ENCODE measurements around the gene ANAPC15. TPM values are rescaled to one million over a fixed set of nuclear protein-coding genes. Genes with fewer than 3 reads are reported as not detected.
A peak's percentile ranks its signal among the peaks of the same experiment; 100 is the strongest.

ANAPC15 gene
- total and polyA plus RNA-seq, 9 of the 15 experiments (the other 6 are each of a cell fraction or from before 2014, with no cell fraction given): 53.0 to 254 (median 75.7) TPM

DNA sequence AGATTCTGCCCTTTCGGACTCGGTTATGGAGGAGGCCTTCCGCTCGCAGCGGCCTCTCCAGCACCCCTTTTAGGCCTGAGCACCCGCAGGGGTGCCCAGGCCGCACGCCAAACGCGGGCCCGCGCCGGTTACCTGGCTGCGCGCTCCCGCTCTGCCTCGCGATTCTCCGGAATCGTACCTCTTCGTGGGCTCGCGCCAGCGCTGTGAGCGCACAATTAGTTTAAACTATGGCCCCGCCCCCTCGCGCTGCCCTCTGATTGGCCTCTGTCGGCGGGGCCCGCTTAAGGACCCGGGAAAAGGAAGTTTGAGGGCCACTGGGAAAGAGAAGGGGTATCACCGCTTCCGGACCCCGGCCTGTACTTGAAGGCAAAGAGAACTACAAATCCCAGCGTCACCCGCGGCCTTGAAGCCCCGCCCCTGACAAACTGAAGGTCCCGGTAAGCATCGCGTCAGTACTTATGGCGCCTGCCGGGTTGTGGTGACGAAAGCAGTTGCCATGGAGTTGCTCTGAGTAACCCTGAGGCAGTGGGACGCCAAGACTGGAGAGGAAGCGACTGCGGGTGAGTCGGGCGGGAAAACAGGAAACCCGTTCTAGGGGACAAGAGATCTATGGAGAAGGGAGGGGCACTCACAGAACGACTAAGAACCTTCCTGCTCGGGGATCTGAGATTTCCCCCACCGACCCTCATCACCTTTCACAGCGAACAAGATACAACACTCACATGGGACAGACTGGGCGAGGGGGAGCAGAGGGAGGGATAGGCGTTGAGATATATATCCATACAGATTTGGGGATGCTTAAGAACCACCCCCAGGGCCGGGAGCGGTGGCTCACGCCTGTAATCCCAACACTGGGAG, 31.9 kb downstream of the ANAPC15 start, which contains the start of the genes LRRC51 and NUMA1 (continued):
- peak; percentile 75; the same call in 1 of the 2 replicates for TF ChIP-seq TFAP4 (CRISPR knock-in tag; IDR thresholded peaks at IDR 0.05; ENCODE audit: borderline replicate concordance)
- TF ChIP-seq GTF2F1 (IDR thresholded peaks at IDR 0.05; ENCODE audit: low read depth, low read length): 0 out of 2 replicates have a peak, but pooled peaks have one; percentile 33
- TF ChIP-seq IFI16 (CRISPR knock-in tag; IDR thresholded peaks at IDR 0.05): no peak
- no peak for TF ChIP-seq ZSCAN32 (CRISPR knock-in tag; IDR thresholded peaks at IDR 0.05)
- TF ChIP-seq, protein P1, sequence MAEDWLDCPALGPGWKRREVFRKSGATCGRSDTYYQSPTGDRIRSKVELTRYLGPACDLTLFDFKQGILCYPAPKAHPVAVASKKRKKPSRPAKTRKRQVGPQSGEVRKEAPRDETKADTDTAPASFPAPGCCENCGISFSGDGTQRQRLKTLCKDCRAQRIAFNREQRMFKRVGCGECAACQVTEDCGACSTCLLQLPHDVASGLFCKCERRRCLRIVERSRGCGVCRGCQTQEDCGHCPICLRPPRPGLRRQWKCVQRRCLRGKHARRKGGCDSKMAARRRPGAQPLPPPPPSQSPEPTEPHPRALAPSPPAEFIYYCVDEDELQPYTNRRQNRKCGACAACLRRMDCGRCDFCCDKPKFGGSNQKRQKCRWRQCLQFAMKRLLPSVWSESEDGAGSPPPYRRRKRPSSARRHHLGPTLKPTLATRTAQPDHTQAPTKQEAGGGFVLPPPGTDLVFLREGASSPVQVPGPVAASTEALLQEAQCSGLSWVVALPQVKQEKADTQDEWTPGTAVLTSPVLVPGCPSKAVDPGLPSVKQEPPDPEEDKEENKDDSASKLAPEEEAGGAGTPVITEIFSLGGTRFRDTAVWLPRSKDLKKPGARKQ (CRISPR knock-in tag; IDR thresholded peaks at IDR 0.05): no peak
- peak; percentile 88 for TF ChIP-seq ZBTB7A (IDR thresholded peaks at IDR 0.05; ENCODE audit: borderline replicate concordance, control insufficient read depth, low read depth, low read length)
- TF ChIP-seq SIX5 (IDR thresholded peaks at IDR 0.05; ENCODE audit: borderline replicate concordance in 1 of 2, insufficient read depth in 1 of 2, low read depth in 1 of 2, low read length in 2 of 2): peak; percentile 73 to 74; a peak in 3 of 4 replicates
- TF ChIP-seq FOXK2 (conservative IDR thresholded peaks at IDR 0.05 in 1 of 2, IDR thresholded peaks at IDR 0.05 in 1 of 2; ENCODE audit: low read depth in 2 of 2): peak; percentile 86 to 92
- TF ChIP-seq TCF7L2 (IDR thresholded peaks at IDR 0.05; ENCODE audit: low read depth, low read length): peak; percentile 41; the same call in 1 of the 2 replicates
- peak; percentile 37; the same call in 1 of the 2 replicates for TF ChIP-seq ARID1B (IDR thresholded peaks at IDR 0.05)
- TF ChIP-seq NONO (IDR thresholded peaks at IDR 0.05; ENCODE audit: low read depth in 2 of 2, low read length in 1 of 2): peak in 1 of 2 experiments; percentile 88; a peak in 2 of 4 replicates
- peak; percentile 77 for TF ChIP-seq ELF2 (CRISPR knock-in tag; IDR thresholded peaks at IDR 0.05)
- TF ChIP-seq, protein P2, sequence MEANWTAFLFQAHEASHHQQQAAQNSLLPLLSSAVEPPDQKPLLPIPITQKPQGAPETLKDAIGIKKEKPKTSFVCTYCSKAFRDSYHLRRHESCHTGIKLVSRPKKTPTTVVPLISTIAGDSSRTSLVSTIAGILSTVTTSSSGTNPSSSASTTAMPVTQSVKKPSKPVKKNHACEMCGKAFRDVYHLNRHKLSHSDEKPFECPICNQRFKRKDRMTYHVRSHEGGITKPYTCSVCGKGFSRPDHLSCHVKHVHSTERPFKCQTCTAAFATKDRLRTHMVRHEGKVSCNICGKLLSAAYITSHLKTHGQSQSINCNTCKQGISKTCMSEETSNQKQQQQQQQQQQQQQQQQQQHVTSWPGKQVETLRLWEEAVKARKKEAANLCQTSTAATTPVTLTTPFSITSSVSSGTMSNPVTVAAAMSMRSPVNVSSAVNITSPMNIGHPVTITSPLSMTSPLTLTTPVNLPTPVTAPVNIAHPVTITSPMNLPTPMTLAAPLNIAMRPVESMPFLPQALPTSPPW (CRISPR knock-in tag; IDR thresholded peaks at IDR 0.05): peak; percentile 70
- TF ChIP-seq POLR2G (IDR thresholded peaks at IDR 0.05; ENCODE audit: low read depth, low read length): peak; percentile 98
- TF ChIP-seq ARHGAP35 (IDR thresholded peaks at IDR 0.05; ENCODE audit: partially characterized antibody): no peak
- TF ChIP-seq PATZ1 (CRISPR knock-in tag; IDR thresholded peaks at IDR 0.05; ENCODE audit: borderline replicate concordance): no peak
- TF ChIP-seq, protein P3, sequence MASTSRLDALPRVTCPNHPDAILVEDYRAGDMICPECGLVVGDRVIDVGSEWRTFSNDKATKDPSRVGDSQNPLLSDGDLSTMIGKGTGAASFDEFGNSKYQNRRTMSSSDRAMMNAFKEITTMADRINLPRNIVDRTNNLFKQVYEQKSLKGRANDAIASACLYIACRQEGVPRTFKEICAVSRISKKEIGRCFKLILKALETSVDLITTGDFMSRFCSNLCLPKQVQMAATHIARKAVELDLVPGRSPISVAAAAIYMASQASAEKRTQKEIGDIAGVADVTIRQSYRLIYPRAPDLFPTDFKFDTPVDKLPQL (IDR thresholded peaks at IDR 0.05; ENCODE audit: extremely low read depth, insufficient read length): no peak
